K562 (cell line): Measurements from ENCODE around the gene GOLGA2. TPM values are rescaled to one million over a fixed set of nuclear protein-coding genes. Genes with fewer than 3 reads are reported as not detected.

Experiments
- ATAC-seq: fragments of 200-7000 bp; cut with Tn5 transposase; 3 replicates; pipeline ENCODE4 v1.9.1; 2020; ENCODE audit warnings: moderate library complexity
- BruUV-seq: library from RNA; stranded (reverse); fragments of 400-500 nt; replicated peaks from 2 replicates; lab custom pipeline; 2021; lab: Mats Ljungman, UMichigan
- CTCF ChIA-PET: fragments of 300-600 bp; formaldehyde crosslinking; extraction: SDS; loops from one replicate; lab custom pipeline; 2021; ENCODE audit warnings: low intra/inter-chr PET ratio; lab: Yijun Ruan, JAX
- POLR2A ChIA-PET: fragments of 300-600, 350-650 bp; sonication (Branson Sonifier 250); formaldehyde crosslinking; extraction: SDS; loops from one replicate; lab custom pipeline; 2021; ENCODE audit warnings: antibody characterized with exemption, inconsistent platforms; lab: Yijun Ruan, JAX
- DNase-seq, 4 experiments: peaks; one replicate each; pipeline versions ENCODE4 v3.0.0 to v3.0.0-alpha.2; 2011 to 2018; ENCODE audit warnings: low spot score in 3 of 4, mixed read lengths in 3 of 4; ENCODE audit errors: extremely low read depth in 1 of 4
- FAIRE-seq: peaks from 2 replicates; lab custom pipeline; 2011; peaks lifted over from hg19 to GRCh38; lab: Jason Lieb, UNC
- H2AFZ ChIP-seq: 2 replicates; pipeline ENCODE4 v1.6.0; 2011; ENCODE audit warnings: low read depth, low read length, control low read depth, inconsistent platforms
- H3K27ac ChIP-seq: fragments of 200-600 bp; 3 replicates; pipeline ENCODE4 v1.8.0; 2011; ENCODE audit warnings: low read depth, mild to moderate bottlenecking, control low read depth, inconsistent platforms, low read length, moderate library complexity, mixed read lengths; ENCODE audit errors: extremely low read depth
- H3K27me3 ChIP-seq, 2 experiments: fragments of 300-600 bp in 1 of 2; 2 replicates in 1 of 2; 3 replicates in 1 of 2; pipeline versions ENCODE4 v1.6.0 to v1.8.0; 2011; ENCODE audit warnings: inconsistent platforms in 2 of 2, low read length in 2 of 2, mild to moderate bottlenecking in 1 of 2, mixed read lengths in 1 of 2, moderate library complexity in 1 of 2; ENCODE audit not compliant: control insufficient read depth in 2 of 2, insufficient read depth in 2 of 2
- H3K36me3 ChIP-seq: fragments of 300-600 bp; 3 replicates; pipeline ENCODE4 v1.8.0; 2011; ENCODE audit warnings: mild to moderate bottlenecking, low read length, inconsistent platforms; ENCODE audit not compliant: control insufficient read depth, insufficient read depth
- H3K4me1 ChIP-seq, 2 experiments: fragments of 200-600 bp in 1 of 2; replicated peaks in 1 of 2; 2 replicates in 1 of 2; 3 replicates in 1 of 2; pipeline versions ENCODE4 v1.5.1 to v1.8.0; 2011; ENCODE audit warnings: inconsistent platforms in 2 of 2, low read length in 2 of 2, mild to moderate bottlenecking in 1 of 2, mixed read lengths in 1 of 2, moderate library complexity in 1 of 2; ENCODE audit not compliant: control insufficient read depth in 2 of 2, insufficient read depth in 2 of 2
- H3K4me2 ChIP-seq: 2 replicates; pipeline ENCODE4 v1.6.1; 2011; ENCODE audit warnings: low read length, control low read depth, inconsistent platforms, mixed read lengths; ENCODE audit not compliant: insufficient read depth
- H3K4me3 ChIP-seq: fragments of 200-600 bp; sonication (generic), shearing (Covaris generic); 2 replicates; pipeline ENCODE4 v1.5.1; 2016; ENCODE audit warnings: control low read depth, inconsistent platforms
- H3K79me2 ChIP-seq: fragments of 200-600 bp; 3 replicates; pipeline ENCODE4 v1.8.0; 2011; ENCODE audit warnings: low read length, inconsistent platforms; ENCODE audit not compliant: control insufficient read depth, insufficient read depth
- H3K9ac ChIP-seq, 2 experiments: 2 replicates each; pipeline versions ENCODE4 v1.6.0 to v1.6.1; 2011; ENCODE audit warnings: low read depth in 2 of 2, low read length in 2 of 2, control low read depth in 1 of 2, inconsistent platforms in 1 of 2, mild to moderate bottlenecking in 1 of 2, mixed read lengths in 1 of 2; ENCODE audit not compliant: insufficient read depth in 1 of 2
- H3K9me1 ChIP-seq: one replicate; pipeline ENCODE4 v1.6.0; 2011; ENCODE audit warnings: inconsistent platforms, mild to moderate bottlenecking, low read length, moderate library complexity; ENCODE audit not compliant: control insufficient read depth, insufficient read depth
- H3K9me3 ChIP-seq: replicated peaks from 2 replicates; pipeline ENCODE4 v1.5.1; 2011; ENCODE audit warnings: low read depth, low read length, inconsistent platforms; ENCODE audit not compliant: control insufficient read depth, insufficient read depth
- H4K20me1 ChIP-seq: replicated peaks from 2 replicates; pipeline ENCODE4 v1.6.1; 2011; ENCODE audit warnings: low read length, inconsistent platforms, mixed read lengths; ENCODE audit not compliant: control insufficient read depth, insufficient read depth
- ASH1L ChIP-seq: fragments of 450-650 bp; IDR thresholded peaks from 2 replicates; pipeline ENCODE4 v1.6.1; 2018; ENCODE audit warnings: borderline replicate concordance, mild to moderate bottlenecking, low read depth; ENCODE audit not compliant: partially characterized antibody
- TCF3 ChIP-seq: sonication (generic); formaldehyde crosslinking; IDR thresholded peaks from 2 replicates; pipeline ENCODE4 v1.4.0; 2020; ENCODE audit warnings: mild to moderate bottlenecking, missing genetic modification reagents
- TSC22D4 ChIP-seq: fragments of 450-650 bp; IDR thresholded peaks from 2 replicates; pipeline ENCODE4 v1.6.1; 2016; ENCODE audit warnings: missing genetic modification characterization, missing biosample characterization, control low read depth
- ZNF408 ChIP-seq: fragments of 250-450 bp; sonication (Bioruptor Pico); IDR thresholded peaks from 2 replicates; pipeline ENCODE4 v1.4.0; 2020; ENCODE audit warnings: low read depth, mild to moderate bottlenecking, moderate library complexity
- WGBS: fragments of 100-300 bp; shearing (Covaris generic); methylation state at CpG from one replicate; pipeline ENCODE4 v1.1.6; 2016; ENCODE audit warnings: low coverage, mixed read lengths; ENCODE audit not compliant: insufficient coverage; ENCODE audit errors: missing lambda C conversion rate; 5-methylcytosine and 5-hydroxymethylcytosine counted together
- in situ Hi-C: fragments of 300-500 bp; cut with MboI; formaldehyde crosslinking; loops from 4 replicates; pipeline ENCODE4 v1.15.0; 2018; ENCODE audit warnings: inconsistent platforms, mixed read lengths
- intact Hi-C: fragments of 100-400 bp; cut with micrococcal nuclease; formaldehyde crosslinking; loops from 2 replicates; pipeline ENCODE4 v1.14.2; 2022
- polyA plus RNA-seq, 8 experiments: library from polyadenylated mRNA; depleted of rRNA in 4 of 8; stranded (reverse) in 5 of 8; unstranded in 3 of 8; fragments of >200 nt; fragmentation: Nextera tagmentation in 2 of 8; fragmentation: Illumina TruSeq in 1 of 8; extraction: Ambion mirVana in 2 of 8; extraction: Trizol in 1 of 8; gene quantifications; 2 replicates each; pipeline versions ENCODE4 v1.2.1 to v1.2.3, GENCODE V29; 2011 to 2014; ENCODE audit warnings: inconsistent platforms in 1 of 8, missing spikeins in 1 of 8
- total RNA-seq, 7 experiments: library from RNA; depleted of rRNA in 6 of 7; stranded (reverse); fragments of >200 nt in 6 of 7; fragmentation: Illumina TruSeq in 2 of 7; extraction: Trizol in 2 of 7; gene quantifications; 2 replicates each; pipeline versions ENCODE4 v1.2.1 to v1.2.3, GENCODE V29; 2011 to 2021; ENCODE audit warnings: low replicate concordance in 1 of 7
- TF ChIP-seq, protein P1 (sequence below): IDR thresholded peaks from 3 replicates; pipeline ENCODE4 v1.6.1; 2011; ENCODE audit warnings: borderline replicate concordance, mild to moderate bottlenecking; ENCODE audit not compliant: insufficient read length, insufficient read depth
- TF ChIP-seq, protein P2 (sequence below), 2 experiments: fragments of 450-650 bp; IDR thresholded peaks; 2 replicates each; pipeline ENCODE4 v1.6.1; 2016
- TF ChIP-seq, protein P3 (sequence below), 2 experiments: fragments of 450-650 bp; IDR thresholded peaks; 2 replicates each; pipeline ENCODE4 v1.6.1; 2016; ENCODE audit warnings: mild to moderate bottlenecking in 2 of 2, borderline replicate concordance in 1 of 2, low read depth in 1 of 2, moderate library complexity in 1 of 2

Gene GOLGA2
- total and polyA plus RNA-seq, 9 of the 15 experiments (the other 6 are each of a cell fraction or from before 2014, with no cell fraction given): 15.7 to 138 (median 76.0) TPM

DNA sequence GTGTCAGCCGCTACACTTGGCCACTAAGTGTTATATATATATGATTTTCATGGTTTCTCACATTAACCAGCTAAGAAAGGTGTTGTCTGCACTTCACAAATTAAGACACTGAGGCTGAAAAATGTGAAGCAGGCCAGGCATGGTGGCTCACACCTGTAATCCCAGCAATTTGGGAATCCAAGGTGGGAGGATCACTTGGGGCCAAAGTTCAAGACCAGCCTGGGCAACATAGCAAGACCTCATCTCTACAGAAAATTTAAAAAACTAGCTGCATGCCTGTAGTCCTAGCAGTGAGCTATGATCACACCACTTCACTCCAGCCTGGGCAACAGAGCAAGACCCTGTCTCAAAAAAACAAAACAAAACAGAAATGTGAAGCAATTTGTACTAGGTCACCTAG, 48.6 kb upstream of the GOLGA2 start:
- in situ Hi-C loops: loop anchor here (5.0 to 10.0 kb wide), 2 partner anchors 1348 to 1560 kb away; no protein-coding TSS in a partner anchor
- no peak for FAIRE-seq
- CTCF ChIA-PET: no interaction called here
- H3K9ac ChIP-seq: peak overlapping the region in 1 of 2 experiments; percentile 93; a peak in 2 of 4 replicates
- intact Hi-C loops: no loop called here
- TF ChIP-seq, protein P1, sequence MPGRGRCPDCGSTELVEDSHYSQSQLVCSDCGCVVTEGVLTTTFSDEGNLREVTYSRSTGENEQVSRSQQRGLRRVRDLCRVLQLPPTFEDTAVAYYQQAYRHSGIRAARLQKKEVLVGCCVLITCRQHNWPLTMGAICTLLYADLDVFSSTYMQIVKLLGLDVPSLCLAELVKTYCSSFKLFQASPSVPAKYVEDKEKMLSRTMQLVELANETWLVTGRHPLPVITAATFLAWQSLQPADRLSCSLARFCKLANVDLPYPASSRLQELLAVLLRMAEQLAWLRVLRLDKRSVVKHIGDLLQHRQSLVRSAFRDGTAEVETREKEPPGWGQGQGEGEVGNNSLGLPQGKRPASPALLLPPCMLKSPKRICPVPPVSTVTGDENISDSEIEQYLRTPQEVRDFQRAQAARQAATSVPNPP: no peak
- TF ChIP-seq ZNF408: no peak
- TF ChIP-seq TCF3: no peak
- no peak for TF ChIP-seq ASH1L
- TF ChIP-seq, protein P2, sequence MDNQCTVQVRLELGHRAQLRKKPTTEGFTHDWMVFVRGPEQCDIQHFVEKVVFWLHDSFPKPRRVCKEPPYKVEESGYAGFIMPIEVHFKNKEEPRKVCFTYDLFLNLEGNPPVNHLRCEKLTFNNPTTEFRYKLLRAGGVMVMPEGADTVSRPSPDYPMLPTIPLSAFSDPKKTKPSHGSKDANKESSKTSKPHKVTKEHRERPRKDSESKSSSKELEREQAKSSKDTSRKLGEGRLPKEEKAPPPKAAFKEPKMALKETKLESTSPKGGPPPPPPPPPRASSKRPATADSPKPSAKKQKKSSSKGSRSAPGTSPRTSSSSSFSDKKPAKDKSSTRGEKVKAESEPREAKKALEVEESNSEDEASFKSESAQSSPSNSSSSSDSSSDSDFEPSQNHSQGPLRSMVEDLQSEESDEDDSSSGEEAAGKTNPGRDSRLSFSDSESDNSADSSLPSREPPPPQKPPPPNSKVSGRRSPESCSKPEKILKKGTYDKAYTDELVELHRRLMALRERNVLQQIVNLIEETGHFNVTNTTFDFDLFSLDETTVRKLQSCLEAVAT (IDR thresholded peaks at IDR 0.05): no peak
- TF ChIP-seq, protein P3, sequence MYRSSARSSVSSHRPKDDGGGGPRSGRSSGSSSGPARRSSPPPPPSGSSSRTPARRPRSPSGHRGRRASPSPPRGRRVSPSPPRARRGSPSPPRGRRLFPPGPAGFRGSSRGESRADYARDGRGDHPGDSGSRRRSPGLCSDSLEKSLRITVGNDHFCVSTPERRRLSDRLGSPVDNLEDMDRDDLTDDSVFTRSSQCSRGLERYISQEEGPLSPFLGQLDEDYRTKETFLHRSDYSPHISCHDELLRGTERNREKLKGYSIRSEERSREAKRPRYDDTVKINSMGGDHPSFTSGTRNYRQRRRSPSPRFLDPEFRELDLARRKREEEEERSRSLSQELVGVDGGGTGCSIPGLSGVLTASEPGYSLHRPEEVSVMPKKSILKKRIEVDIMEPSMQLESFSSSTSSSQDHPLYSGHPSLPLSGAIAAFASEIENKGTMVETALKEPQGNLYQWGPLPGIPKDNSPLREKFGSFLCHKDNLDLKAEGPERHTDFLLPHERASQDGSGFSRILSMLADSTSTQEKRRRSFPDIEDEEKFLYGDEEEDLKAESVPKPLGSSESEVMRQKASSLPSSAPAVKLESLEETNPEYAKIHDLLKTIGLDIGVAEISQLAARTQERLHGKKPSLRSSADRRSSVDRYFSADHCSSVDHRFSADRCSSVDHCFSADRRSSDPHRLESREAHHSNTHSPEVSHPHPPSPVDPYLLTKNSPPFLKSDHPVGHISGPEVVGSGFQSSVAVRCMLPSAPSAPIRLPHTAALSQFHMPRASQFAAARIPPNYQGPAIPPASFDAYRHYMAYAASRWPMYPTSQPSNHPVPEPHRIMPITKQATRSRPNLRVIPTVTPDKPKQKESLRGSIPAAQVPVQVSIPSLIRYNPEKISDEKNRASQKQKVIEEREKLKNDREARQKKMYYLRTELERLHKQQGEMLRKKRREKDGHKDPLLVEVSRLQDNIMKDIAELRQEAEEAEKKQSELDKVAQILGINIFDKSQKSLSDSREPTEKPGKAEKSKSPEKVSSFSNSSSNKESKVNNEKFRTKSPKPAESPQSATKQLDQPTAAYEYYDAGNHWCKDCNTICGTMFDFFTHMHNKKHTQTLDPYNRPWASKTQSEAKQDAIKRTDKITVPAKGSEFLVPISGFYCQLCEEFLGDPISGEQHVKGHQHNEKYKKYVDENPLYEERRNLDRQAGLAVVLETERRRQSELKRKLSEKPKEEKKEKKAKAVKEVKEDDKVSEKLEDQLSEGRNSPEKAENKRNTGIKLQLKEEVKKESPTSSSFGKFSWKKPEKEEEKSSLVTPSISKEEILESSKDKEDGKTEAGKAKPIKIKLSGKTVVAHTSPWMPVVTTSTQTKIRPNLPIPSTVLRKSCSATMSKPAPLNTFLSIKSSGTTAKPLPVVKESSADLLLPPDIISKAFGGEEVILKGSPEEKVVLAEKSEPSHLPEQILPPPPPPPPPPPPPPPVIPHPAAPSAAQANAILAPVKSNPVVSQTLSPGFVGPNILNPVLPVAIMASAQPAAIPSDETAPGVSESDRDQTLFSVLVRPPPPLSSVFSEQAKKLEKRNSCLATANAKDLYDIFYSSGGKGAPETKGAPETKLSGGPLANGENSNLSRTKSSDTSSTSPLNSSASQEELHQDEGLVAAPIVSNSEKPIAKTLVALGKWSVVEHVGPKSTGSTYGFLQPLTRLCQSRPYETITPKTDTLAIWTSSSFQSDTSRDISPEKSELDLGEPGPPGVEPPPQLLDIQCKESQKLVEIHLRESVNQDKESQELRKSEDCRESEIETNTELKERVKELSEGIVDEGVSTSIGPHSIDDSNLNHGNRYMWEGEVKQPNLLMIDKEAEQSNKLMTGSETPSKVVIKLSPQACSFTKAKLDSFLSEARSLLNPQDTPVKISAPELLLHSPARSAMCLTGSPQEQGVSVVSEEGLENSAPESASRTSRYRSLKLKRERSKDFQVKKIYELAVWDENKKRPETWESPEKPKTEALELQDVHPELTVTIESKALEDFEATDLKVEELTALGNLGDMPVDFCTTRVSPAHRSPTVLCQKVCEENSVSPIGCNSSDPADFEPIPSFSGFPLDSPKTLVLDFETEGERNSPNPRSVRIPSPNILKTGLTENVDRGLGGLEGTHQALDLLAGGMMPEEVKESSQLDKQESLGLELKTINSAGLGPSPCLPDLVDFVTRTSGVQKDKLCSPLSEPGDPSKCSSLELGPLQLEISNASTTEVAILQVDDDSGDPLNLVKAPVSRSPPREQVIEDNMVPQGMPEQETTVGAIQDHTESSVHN (IDR thresholded peaks at IDR 0.05; ENCODE audit: borderline replicate concordance in 1 of 2, low read depth in 1 of 2): no peak
- TF ChIP-seq TSC22D4 (tag): no peak
- TF ChIP-seq, all 486 proteins: peak for 0
- ATAC-seq (no peak), DNase-seq (no peak)
- no TSS peak for BruUV-seq
- H3K9me1 ChIP-seq: no peaks in the 10 kb centered on the region
- peaks cover 69% of the 10 kb centered on the region for H3K36me3 ChIP-seq
- no peak overlapping the region for H2AFZ ChIP-seq
- no peaks in the 10 kb centered on the region for H3K27me3 ChIP-seq
- peaks cover 49% of the 10 kb centered on the region for H3K79me2 ChIP-seq
- H3K9me3 ChIP-seq: no peaks in the 10 kb centered on the region
- H3K27ac ChIP-seq: no peak overlapping the region
- WGBS: 93% methylated on average over 1 of the region's 1 CpG
- H3K4me3 ChIP-seq: no peak overlapping the region
- POLR2A ChIA-PET: interaction anchor here (1.0 to 3.7 kb wide), 4 partner anchors 9 to 20 kb away, joined by 3 to 51 read pairs (median 8); no protein-coding TSS in a partner anchor
- H4K20me1 ChIP-seq: 0 out of 2 replicates have a peak, but pooled peaks cover 4% of the 10 kb centered on the region
- no peak overlapping the region for H3K4me2 ChIP-seq
- peaks cover 13 to 30% of the 10 kb centered on the region in 2 experiments for H3K4me1 ChIP-seq
